NCI-H345 (cell line): ENCODE results near the gene FBXW10B.
"Not testable (repeated sequence)": the region's sequence is repeated elsewhere in the genome, so short reads cannot be mapped to it uniquely, and the experiment has no call there.

ENCODE experiments used
- DNase-seq: peaks from one replicate; lab custom pipeline; 2025; lab: John Stamatoyannopoulos, UW

FBXW10B gene

GRCh38 chr17:15619331-15620058 lies at the start of gene FBXW10B:
TSS of gene FBXW10B (minus strand) at chr17:15619704. CDS start at chr17:15619512, 192 bp downstream.
- DNase-seq = not testable (repeated sequence)

- no peak for DNase-seq
Measured at GRCh38 chr17:15663691-15664090, 44.2 kb upstream of the FBXW10B start.

- DNase-seq = no peak
Measured at GRCh38 chr17:15663176-15663575, 43.7 kb upstream of the FBXW10B start.

- DNase-seq = no peak
Measured at GRCh38 chr17:15662681-15663080, 43.2 kb upstream of the FBXW10B start.

GRCh38 chr17:15660077-15660476 lies 40.6 kb upstream of the FBXW10B start:
- no peak for DNase-seq

- DNase-seq = no peak
Measured at GRCh38 chr17:15659663-15660062, 40.2 kb upstream of the FBXW10B start.

GRCh38 chr17:15659236-15659635 lies 39.7 kb upstream of the FBXW10B start:
- DNase-seq = no peak

- no peak for DNase-seq
Measured at GRCh38 chr17:15658296-15658695, 38.8 kb upstream of the FBXW10B start.

GRCh38 chr17:15657868-15658267 lies 38.4 kb upstream of the FBXW10B start:
- DNase-seq = no peak

GRCh38 chr17:15654886-15655561 lies 35.5 kb upstream of the FBXW10B start:
- no peak for DNase-seq

GRCh38 chr17:15654401-15654800 lies 34.9 kb upstream of the FBXW10B start:
- not testable (repeated sequence) for DNase-seq

- DNase-seq = no peak
Measured at GRCh38 chr17:15652960-15653359, 33.5 kb upstream of the FBXW10B start.

- peak; percentile 74 for DNase-seq
Measured at GRCh38 chr17:15651583-15652110, 32.1 kb upstream of the FBXW10B start.

- peak; percentile 16 for DNase-seq
Measured at GRCh38 chr17:15650741-15651582, 31.5 kb upstream of the FBXW10B start.

- no peak for DNase-seq
Measured at GRCh38 chr17:15649861-15650421, 30.4 kb upstream of the FBXW10B start.

- no peak for DNase-seq
Measured at GRCh38 chr17:15648386-15648785, 28.9 kb upstream of the FBXW10B start.

GRCh38 chr17:15645942-15646312 lies 26.4 kb upstream of the FBXW10B start:
- DNase-seq = not testable (repeated sequence)

- peak; percentile 16 for DNase-seq
Measured at GRCh38 chr17:15645099-15645941, 25.8 kb upstream of the FBXW10B start.

GRCh38 chr17:15642505-15643251 lies 23.2 kb upstream of the FBXW10B start:
- not testable (repeated sequence) for DNase-seq

- not testable (repeated sequence) for DNase-seq
Measured at GRCh38 chr17:15642014-15642413, 22.5 kb upstream of the FBXW10B start.
